ENCODE measurements around the gene PAM.
A peak's percentile ranks its signal among the peaks of the same experiment; 100 is the strongest.

Gene PAM

GRCh38 chr5:102858808-102859207 lies 103.7 kb downstream of the PAM start:
- peaks cover 5% of the 10 kb centered on the region; the same call in 1 of the 2 replicates for H3K4me1 ChIP-seq (ENCODE audit: control insufficient read depth, insufficient read depth, low read length)
- no peak overlapping the region for H3K9ac ChIP-seq (ENCODE audit: low read depth, low read length)
- H3K4me3 ChIP-seq (ENCODE audit: low read depth, low read length): no peak overlapping the region
- no peaks in the 10 kb centered on the region for H3K36me3 ChIP-seq (ENCODE audit: control insufficient read depth, insufficient read depth, low read length)
- H3K27ac ChIP-seq (ENCODE audit: low read depth, low read length): no peak overlapping the region
- H3K9me3 ChIP-seq (ENCODE audit: control insufficient read depth, insufficient read depth, low read length): no peaks in the 10 kb centered on the region
- H3K27me3 ChIP-seq (ENCODE audit: control insufficient read depth, insufficient read depth, low read length): no peaks in the 10 kb centered on the region

- Histone ChIP-seq H3K4me3 (ENCODE audit: low read depth, low read length) (no peak overlapping the region), H3K27me3 (ENCODE audit: control insufficient read depth, insufficient read depth, low read length) (no peaks in the 10 kb centered on the region), H3K9ac (ENCODE audit: low read depth, low read length) (no peak overlapping the region), H3K9me3 (ENCODE audit: control insufficient read depth, insufficient read depth, low read length) (no peaks in the 10 kb centered on the region), H3K36me3 (ENCODE audit: control insufficient read depth, insufficient read depth, low read length) (no peaks in the 10 kb centered on the region), H3K27ac (ENCODE audit: low read depth, low read length) (no peak overlapping the region), H3K4me1 (ENCODE audit: control insufficient read depth, insufficient read depth, low read length) (peaks cover 15% of the 10 kb centered on the region)
Observed at GRCh38 chr5:102860035-102860434, 104.9 kb downstream of the PAM start.

GRCh38 chr5:102863058-102863457 lies 108.0 kb downstream of the PAM start:
- H3K4me3 ChIP-seq (ENCODE audit: low read depth, low read length): no peak overlapping the region
- H3K27ac ChIP-seq (ENCODE audit: low read depth, low read length): no peak overlapping the region

GRCh38 chr5:102863764-102864560 lies 108.9 kb downstream of the PAM start:
- Histone ChIP-seq H3K4me1 (ENCODE audit: control insufficient read depth, insufficient read depth, low read length) (peaks cover 40% of the 10 kb centered on the region), H3K9ac (ENCODE audit: low read depth, low read length) (no peak overlapping the region), H3K4me3 (ENCODE audit: low read depth, low read length) (peak overlapping the region; percentile 67; the same call in 1 of the 2 replicates), H3K27me3 (ENCODE audit: control insufficient read depth, insufficient read depth, low read length) (no peaks in the 10 kb centered on the region), H3K9me3 (ENCODE audit: control insufficient read depth, insufficient read depth, low read length) (no peaks in the 10 kb centered on the region), H3K36me3 (ENCODE audit: control insufficient read depth, insufficient read depth, low read length) (no peaks in the 10 kb centered on the region), H3K27ac (ENCODE audit: low read depth, low read length) (peak overlapping the region; percentile 96)

More at GRCh38 chr5:102863058-102863457, 108.0 kb downstream of the PAM start:
- Histone ChIP-seq H3K4me1 (ENCODE audit: control insufficient read depth, insufficient read depth, low read length) (peaks cover 36% of the 10 kb centered on the region), H3K27me3 (ENCODE audit: control insufficient read depth, insufficient read depth, low read length) (no peaks in the 10 kb centered on the region), H3K36me3 (ENCODE audit: control insufficient read depth, insufficient read depth, low read length) (no peaks in the 10 kb centered on the region), H3K9ac (ENCODE audit: low read depth, low read length) (no peak overlapping the region), H3K9me3 (ENCODE audit: control insufficient read depth, insufficient read depth, low read length) (no peaks in the 10 kb centered on the region)

GRCh38 chr5:102865171-102865509 lies 110.0 kb downstream of the PAM start:
- peak overlapping the region; percentile 96 for H3K27ac ChIP-seq (ENCODE audit: low read depth, low read length)
- no peaks in the 10 kb centered on the region for H3K36me3 ChIP-seq (ENCODE audit: control insufficient read depth, insufficient read depth, low read length)
- peak overlapping the region; percentile 71 for H3K9ac ChIP-seq (ENCODE audit: low read depth, low read length)
- peak overlapping the region; percentile 67 for H3K4me3 ChIP-seq (ENCODE audit: low read depth, low read length)
- no peaks in the 10 kb centered on the region for H3K9me3 ChIP-seq (ENCODE audit: control insufficient read depth, insufficient read depth, low read length)
- H3K4me1 ChIP-seq (ENCODE audit: control insufficient read depth, insufficient read depth, low read length): peaks cover 40% of the 10 kb centered on the region
- no peaks in the 10 kb centered on the region for H3K27me3 ChIP-seq (ENCODE audit: control insufficient read depth, insufficient read depth, low read length)

- H3K9ac ChIP-seq (ENCODE audit: low read depth, low read length): peak overlapping the region; percentile 71
Observed at GRCh38 chr5:102865510-102866236, 110.6 kb downstream of the PAM start.

GRCh38 chr5:102866237-102866600 lies 111.1 kb downstream of the PAM start:
- Histone ChIP-seq H3K36me3 (ENCODE audit: control insufficient read depth, insufficient read depth, low read length) (no peaks in the 10 kb centered on the region), H3K27me3 (ENCODE audit: control insufficient read depth, insufficient read depth, low read length) (no peaks in the 10 kb centered on the region), H3K9ac (ENCODE audit: low read depth, low read length) (peak overlapping the region; percentile 71), H3K4me3 (ENCODE audit: low read depth, low read length) (peak overlapping the region; percentile 67), H3K4me1 (ENCODE audit: control insufficient read depth, insufficient read depth, low read length) (peaks cover 40% of the 10 kb centered on the region), H3K9me3 (ENCODE audit: control insufficient read depth, insufficient read depth, low read length) (no peaks in the 10 kb centered on the region), H3K27ac (ENCODE audit: low read depth, low read length) (peak overlapping the region; percentile 96)

More at GRCh38 chr5:102865510-102866236, 110.6 kb downstream of the PAM start:
- no peaks in the 10 kb centered on the region for H3K27me3 ChIP-seq (ENCODE audit: control insufficient read depth, insufficient read depth, low read length)
- H3K4me1 ChIP-seq (ENCODE audit: control insufficient read depth, insufficient read depth, low read length): peaks cover 40% of the 10 kb centered on the region
- peak overlapping the region; percentile 96 for H3K27ac ChIP-seq (ENCODE audit: low read depth, low read length)
- H3K36me3 ChIP-seq (ENCODE audit: control insufficient read depth, insufficient read depth, low read length): no peaks in the 10 kb centered on the region
- peak overlapping the region; percentile 67 for H3K4me3 ChIP-seq (ENCODE audit: low read depth, low read length)
- no peaks in the 10 kb centered on the region for H3K9me3 ChIP-seq (ENCODE audit: control insufficient read depth, insufficient read depth, low read length)

GRCh38 chr5:102867992-102868662 lies 113.0 kb downstream of the PAM start:
- H3K9me3 ChIP-seq (ENCODE audit: control insufficient read depth, insufficient read depth, low read length): no peaks in the 10 kb centered on the region
- H3K36me3 ChIP-seq (ENCODE audit: control insufficient read depth, insufficient read depth, low read length): no peaks in the 10 kb centered on the region
- H3K27me3 ChIP-seq (ENCODE audit: control insufficient read depth, insufficient read depth, low read length): no peaks in the 10 kb centered on the region
- no peak overlapping the region for H3K4me3 ChIP-seq (ENCODE audit: low read depth, low read length)
- H3K27ac ChIP-seq (ENCODE audit: low read depth, low read length): no peak overlapping the region
- H3K4me1 ChIP-seq (ENCODE audit: control insufficient read depth, insufficient read depth, low read length): peaks cover 40% of the 10 kb centered on the region
- no peak overlapping the region for H3K9ac ChIP-seq (ENCODE audit: low read depth, low read length)

GRCh38 chr5:102869230-102869629 lies 114.1 kb downstream of the PAM start:
- peaks cover 35% of the 10 kb centered on the region for H3K4me1 ChIP-seq (ENCODE audit: control insufficient read depth, insufficient read depth, low read length)
- no peaks in the 10 kb centered on the region for H3K36me3 ChIP-seq (ENCODE audit: control insufficient read depth, insufficient read depth, low read length)
- H3K27ac ChIP-seq (ENCODE audit: low read depth, low read length): no peak overlapping the region
- H3K27me3 ChIP-seq (ENCODE audit: control insufficient read depth, insufficient read depth, low read length): no peaks in the 10 kb centered on the region
- H3K4me3 ChIP-seq (ENCODE audit: low read depth, low read length): no peak overlapping the region
- no peak overlapping the region for H3K9ac ChIP-seq (ENCODE audit: low read depth, low read length)
- no peaks in the 10 kb centered on the region for H3K9me3 ChIP-seq (ENCODE audit: control insufficient read depth, insufficient read depth, low read length)

GRCh38 chr5:102873379-102873932 lies 118.4 kb downstream of the PAM start:
- Histone ChIP-seq H3K4me3 (ENCODE audit: low read depth, low read length) (no peak overlapping the region), H3K9ac (ENCODE audit: low read depth, low read length) (no peak overlapping the region), H3K36me3 (ENCODE audit: control insufficient read depth, insufficient read depth, low read length) (no peaks in the 10 kb centered on the region), H3K9me3 (ENCODE audit: control insufficient read depth, insufficient read depth, low read length) (no peaks in the 10 kb centered on the region), H3K27ac (ENCODE audit: low read depth, low read length) (no peak overlapping the region), H3K27me3 (ENCODE audit: control insufficient read depth, insufficient read depth, low read length) (no peaks in the 10 kb centered on the region), H3K4me1 (ENCODE audit: control insufficient read depth, insufficient read depth, low read length) (peaks cover 12% of the 10 kb centered on the region)
